Esophagus muscularis mucosa (tissue), 3 donors: Measurements from ENCODE around the gene LHFPL2.

Experiments used
- CTCF ChIP-seq, 3 experiments: fragments of 200-600 bp in 2 of 3; fragments of 450-650 bp in 1 of 3; sonication (generic) in 2 of 3; IDR thresholded peaks; one replicate each; pipeline ENCODE4 v1.5.1; 2017 to 2019; ENCODE audit warnings: antibody characterized with exemption in 3 of 3, mild to moderate bottlenecking in 2 of 3, moderate library complexity in 1 of 3
- EP300 ChIP-seq: sonication (generic); formaldehyde crosslinking; IDR thresholded peaks from one replicate; pipeline ENCODE4 v1.6.1; 2017; ENCODE audit warnings: antibody characterized with exemption

DNA sequence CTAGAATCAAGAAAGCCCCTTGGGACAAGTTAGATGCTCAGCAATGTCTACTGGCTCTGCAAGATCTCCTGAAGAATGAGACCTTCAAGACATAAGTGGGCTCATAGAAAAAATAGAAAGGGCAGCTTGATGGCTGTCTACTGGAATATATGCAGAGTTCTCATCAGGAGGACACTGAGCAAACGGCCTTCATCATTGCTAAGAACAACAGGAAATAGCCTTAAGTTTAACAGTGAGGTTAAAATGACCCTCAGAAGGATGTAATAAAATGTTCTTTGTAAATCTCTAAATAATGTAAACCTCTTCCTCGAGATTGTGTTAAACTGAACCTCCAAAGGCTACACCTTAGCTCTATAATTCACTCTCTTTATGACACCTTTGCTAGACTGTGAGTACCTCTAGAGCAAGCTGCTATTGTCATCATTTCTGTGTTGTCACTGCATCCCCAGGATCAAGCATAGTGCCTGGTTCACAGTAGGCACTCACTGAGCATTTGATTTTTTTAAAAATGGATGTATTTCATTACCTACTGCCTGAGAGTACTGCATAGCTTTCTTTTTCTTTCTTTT is 22.2 kb upstream of the LHFPL2 start:
- no peak for TF ChIP-seq CTCF (IDR thresholded peaks at IDR 0.05)
- no peak for TF ChIP-seq EP300
